DMS153 treated with DMSO at 0.1 percent for 48 hours (cell line): ENCODE results near the gene GGCX.
"Not testable (repeated sequence)": the region's sequence is repeated elsewhere in the genome, so short reads cannot be mapped to it uniquely, and the experiment has no call there.

Source experiments
- DNase-seq: peaks from one replicate; lab custom pipeline; 2025; ENCODE audit not compliant: unreplicated experiment; lab: John Stamatoyannopoulos, UW

The GGCX gene

DNA sequence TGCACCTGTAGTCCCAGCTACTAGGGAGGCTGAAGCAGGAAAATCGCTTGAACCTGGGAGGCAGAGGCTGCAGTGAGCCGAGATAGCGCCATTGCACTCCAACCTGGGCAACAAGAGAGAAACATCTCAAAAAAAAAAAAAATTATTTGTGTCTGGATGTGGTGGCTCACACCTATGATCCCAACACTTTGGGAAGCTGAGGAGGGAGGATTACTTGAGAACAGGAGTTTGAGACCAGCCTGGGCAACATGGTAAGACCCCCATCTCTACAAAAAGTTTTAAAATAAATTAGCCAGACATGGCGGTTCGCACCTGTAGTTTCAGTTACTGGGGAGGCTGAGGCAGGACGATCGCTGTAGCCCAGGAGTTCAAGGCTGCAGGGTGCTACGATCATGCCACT, 14.4 kb upstream of the GGCX start:
- no peak for DNase-seq

DNA sequence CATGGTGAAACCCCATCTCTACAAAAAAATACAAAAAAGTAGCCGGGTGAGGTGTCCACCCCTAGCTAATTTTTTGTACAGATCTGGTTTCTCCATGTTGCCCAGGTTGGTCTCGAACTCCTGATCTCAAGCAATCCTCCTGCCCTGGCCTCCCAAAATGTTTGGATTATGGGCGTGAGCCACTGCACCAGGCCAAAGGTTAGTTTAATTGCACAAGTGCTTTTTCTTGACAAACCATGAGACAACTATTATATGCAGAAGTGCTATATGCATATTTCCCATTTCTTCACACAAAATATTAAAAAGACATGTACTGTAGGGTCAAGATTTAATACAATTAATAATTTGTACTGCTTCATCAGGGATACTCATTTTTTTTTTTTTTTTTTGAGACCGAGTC, 5.0 kb upstream of the GGCX start:
- DNase-seq = no peak

DNA sequence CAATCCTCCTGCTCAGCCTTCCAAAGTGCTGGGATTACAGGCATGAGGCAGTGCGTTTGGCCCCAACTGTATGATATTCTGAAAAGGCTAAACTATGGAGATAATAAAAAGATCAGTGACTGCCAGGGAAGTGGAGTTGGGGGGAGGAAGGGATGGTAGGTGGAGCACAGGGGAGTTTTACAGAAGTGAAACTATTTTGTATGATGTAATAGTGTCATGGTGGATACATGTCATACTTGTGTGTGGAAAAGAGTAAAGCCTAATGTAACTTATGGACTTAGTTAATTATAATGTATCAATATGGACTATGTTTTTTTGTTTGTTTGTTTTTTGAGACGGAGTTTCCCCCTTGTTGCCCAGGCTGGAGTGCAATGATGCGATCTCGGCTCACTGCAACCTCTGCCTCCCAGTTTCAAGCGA, 2.9 kb upstream of the GGCX start:
- DNase-seq = no peak

DNA sequence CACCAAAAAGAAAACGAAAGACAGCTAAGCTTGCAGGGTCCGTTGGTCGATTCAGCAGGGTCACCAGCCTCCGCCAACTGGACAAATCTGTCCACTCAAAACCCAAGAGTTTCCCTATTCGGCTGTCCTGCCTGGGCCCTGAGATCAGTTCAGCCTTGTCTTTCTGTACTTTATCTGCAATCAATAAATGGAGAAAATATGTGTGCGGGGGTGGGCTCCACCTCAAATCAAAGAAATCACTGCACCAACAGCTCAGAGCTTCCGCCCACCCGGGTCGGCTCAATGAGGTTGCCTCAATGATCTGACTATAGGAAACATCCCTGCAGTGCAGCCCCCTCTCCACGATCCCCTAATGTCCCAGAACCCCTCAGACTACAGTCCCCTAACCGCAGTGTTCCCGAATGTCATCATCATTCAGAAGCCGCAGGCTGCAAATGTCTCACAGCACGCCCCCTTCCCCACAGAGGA, 447 bp downstream of the GGCX start:
- no peak for DNase-seq

DNA sequence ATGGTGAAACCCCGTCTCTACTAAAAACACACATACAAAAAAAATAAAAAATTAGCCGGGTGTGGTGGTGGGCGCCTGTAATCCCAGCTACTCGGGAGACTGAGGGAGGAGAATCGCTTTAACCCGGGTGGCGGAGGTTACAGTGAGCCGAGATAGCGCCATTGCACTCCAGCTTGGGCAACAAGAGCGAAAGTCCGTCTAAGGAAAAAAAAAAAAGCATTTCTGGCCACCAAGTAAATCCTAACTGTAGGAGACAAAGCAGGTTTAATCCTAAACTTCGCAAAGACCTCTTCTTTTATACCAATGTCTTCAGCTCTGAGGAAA, 928 bp downstream of the GGCX start:
- not testable (repeated sequence) for DNase-seq

DNA sequence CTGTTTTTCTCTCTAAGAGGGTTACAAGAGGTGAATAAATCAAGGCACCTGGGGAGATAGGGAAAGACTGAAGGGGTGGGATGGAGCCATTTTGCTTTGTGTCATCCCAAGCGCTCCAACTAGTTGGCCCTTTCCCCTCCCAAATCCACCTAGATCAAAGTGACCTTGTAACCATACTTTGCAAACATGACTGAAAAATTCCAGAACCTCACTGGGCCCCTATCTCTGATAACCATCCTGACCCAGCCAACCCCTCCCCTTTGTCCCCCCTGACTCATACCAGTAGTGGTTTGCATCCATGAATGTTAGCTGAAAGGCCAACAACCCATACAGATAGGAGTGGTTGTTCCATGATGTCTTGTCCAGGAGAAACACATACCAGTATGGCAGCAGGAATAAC, 3.1 kb downstream of the GGCX start:
- no peak for DNase-seq

DNA sequence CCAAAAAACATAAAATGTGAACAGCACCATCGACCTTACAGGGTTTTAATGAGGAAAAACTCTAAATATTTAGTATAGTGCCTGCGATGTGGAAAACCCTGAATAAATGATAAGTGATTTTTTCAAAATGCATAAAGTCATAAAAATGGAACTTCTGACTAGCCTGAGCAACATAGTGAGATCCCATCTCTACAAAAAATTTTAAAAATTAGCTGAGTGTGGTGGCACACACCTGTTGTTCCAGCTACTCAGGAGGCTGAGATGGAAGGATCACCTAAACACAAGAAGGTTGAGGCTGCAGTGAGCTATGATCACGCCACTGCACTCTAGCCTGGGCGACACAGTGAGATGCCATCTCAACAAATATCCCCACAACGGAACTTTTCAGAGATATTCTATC, 4.2 kb downstream of the GGCX start:
- DNase-seq = no peak

DNA sequence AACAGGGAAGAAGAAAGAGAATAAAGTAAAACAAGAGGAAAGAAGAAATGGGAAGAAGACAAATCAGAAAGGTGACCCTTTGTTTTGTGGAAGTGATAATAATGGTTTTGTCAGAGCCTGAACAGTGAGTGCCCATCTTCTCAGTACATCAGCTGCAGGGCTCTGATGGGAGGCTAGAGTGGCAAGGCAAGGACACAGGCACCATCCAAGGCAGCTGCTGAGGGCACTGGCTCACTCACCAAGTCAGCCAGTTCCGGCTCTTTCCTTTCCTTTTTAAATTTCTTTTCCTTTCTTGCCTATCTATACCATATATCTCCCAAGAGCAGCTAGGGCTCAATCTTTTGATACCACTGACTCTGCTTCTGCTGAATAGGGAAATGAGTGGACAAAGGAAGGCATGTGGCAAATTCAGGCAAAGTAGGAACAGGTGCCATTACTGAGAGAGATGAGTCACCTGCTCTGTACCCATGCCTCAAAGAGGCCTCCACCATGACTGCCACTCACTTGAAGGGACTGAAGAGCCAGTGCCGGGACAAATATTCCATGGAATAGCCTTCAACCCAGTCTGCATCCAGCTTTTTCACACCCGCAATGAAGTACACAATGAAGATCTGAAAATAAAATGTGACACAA, 6.2 kb downstream of the GGCX start:
- no peak for DNase-seq

DNA sequence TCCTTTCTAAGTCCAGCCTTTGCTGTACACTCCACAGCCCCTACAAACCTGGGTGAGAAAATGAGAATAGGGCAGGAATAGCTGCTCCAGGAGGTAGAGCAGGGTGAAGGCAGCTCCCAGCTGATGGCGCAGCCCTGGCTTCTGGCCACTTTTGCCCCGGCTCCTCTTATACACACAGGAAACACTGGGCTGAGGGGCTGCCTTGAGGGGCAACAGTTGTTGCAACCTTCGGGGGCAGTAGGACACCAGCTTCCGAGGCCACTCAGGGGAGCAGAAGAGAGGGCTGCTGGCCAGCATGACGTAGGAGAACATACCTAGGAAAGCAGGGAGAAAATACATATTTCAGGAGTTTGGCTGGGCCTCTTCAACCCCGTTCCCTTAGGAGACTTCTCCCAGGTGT, 8.1 kb downstream of the GGCX start:
- no peak for DNase-seq

DNA sequence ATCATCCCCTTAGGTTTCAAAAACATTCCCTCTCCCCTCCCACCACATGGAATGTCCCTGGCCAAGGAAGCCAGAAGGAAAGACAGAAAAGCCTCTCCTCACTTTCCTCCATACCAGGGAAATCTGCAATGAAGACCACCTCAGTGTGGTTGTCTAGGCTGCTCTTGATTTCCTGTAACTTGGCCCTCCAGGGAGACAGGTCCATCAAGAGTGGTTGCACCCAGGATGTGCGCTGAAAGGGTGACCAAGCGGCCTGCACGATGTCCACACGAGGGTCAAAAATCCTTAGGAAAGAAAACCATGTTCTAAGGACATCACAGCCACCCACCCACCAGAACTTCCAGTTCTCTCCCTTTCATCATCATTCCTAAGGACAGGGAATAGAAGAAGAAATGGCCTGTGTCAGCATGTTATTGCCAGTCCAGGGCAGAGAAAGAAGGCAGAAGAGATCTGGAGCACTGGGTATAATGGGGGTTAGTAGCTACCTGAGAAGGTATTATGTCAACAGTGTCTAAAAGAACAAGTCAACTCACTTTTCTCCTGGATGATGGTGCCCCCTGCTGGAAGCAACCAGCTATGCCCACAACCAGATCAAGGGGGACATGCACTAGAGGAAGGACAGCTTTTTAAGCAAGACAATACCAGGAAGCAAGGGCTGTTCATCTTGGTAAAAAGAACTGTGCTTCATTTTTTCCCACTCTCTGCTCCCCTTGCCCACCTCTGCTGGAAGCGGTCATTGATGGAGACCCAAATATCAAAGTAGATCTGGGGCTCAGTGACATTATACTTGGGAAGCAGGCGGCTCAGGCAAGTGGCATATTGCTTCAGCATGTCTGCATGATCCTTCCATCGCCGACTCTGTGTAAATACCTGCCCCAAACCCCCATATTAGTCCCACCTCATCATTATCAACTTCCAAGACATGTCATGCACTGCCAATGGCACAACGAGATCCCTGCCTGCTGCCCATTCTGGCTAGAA, 9.3 kb downstream of the GGCX start:
- peak; percentile 69 for DNase-seq

DNA sequence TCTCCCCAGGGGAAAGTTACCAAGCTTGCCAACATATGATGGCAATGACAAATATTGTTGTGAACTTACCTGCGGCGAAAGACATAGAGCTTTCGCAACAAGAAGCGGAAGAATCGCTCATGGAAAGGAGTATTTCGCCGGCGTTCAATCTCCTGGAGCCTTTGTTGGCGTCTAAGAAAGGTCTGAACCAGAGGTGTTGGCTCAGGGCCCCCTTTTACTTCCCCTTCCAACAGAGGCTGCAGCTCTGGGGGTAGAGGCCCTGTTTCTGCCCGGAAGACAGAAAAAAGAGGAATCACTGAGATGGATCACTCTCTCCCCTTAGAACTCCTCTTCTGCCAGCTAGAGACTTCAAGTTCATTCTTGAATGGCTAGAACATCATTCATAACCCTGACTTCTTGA, 10.8 kb downstream of the GGCX start:
- DNase-seq = no peak

DNA sequence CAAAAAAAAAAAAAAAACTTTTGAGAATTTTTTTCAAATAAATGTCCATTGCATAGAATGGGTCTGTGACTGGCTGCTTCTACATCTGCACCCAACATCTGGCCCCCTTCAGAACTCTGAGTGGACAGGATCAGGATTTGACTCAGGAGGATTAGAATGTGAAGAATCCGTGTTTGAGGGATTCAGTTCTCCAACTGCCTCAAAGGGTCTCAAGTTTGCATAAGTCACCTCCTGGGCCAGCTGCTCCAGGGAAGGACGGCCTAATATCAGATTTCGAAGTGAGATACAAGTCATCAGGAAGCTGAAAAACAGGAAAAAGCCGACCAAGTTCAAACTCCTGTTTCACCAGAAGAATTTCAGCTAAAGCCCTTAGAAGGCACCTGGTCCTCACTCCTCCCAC, 11.5 kb downstream of the GGCX start:
- no peak for DNase-seq

DNA sequence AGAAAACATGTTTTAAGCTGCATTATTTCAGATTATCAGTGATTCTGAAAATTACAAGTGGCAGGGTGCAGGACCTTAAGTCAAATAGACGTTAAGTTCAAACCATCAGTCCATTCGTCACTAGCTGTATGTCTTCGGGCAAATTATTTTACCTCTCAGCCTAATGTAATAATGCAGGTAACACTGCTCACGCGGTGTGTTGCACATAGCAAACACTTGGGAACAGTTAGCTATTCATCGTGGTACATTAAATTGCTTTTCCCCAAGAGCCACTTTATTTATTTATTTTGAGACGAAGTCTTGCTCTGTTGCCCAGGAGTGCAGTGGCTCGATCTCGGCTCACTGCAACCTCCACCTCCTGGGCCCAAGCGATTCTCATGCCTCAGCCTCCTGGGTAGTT, 12.2 kb downstream of the GGCX start:
- no peak for DNase-seq

DNA sequence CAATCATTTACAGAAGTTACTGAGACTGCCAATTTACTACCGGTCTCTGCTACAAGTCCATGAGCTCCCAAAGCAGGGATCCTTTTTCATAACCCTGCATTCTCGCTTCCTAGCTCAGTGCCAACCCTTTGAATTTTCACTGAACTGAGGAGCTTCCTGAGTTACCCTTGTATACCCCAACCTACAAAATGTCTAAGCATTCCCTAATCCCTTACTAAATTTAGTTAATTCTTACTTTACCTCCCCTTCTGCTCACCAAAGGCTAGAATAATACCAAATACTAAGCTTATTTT, 12.7 kb downstream of the GGCX start:
- no peak for DNase-seq

DNA sequence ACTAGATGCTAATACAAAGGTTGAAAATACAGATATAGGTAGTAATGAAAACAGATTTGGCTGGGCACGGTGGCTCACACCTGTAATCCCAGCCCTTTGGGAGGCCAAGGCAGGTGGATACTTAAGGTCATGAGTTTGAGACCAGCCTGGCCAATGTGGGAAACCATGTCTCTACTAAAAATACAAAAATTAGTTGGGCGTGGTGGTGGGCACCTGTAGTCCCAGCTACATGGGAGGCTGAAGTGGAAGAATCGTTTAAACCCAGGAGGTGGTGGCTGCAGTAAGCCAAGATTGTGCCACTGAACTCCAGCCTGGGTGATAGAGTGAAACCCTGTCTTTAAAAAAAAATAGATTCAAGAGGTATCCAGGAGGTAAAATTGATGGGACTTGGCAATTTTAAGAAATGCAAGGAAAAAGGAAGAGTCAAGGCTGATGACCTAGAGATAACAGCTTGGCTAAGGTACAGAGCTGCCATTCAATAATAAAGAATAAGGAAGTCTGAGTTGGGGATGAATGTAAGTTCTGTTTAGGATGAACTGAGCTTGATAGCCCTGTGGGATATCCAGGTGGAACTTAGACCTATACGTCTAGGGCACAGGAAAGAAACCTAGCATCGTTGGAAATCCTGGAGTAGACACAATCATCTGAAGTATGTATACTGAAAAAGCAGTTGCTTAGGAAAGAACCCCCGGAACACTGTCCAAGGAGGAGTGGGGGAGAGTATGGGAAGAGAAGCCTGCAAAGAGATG, 13.3 kb downstream of the GGCX start:
- DNase-seq = no peak

DNA sequence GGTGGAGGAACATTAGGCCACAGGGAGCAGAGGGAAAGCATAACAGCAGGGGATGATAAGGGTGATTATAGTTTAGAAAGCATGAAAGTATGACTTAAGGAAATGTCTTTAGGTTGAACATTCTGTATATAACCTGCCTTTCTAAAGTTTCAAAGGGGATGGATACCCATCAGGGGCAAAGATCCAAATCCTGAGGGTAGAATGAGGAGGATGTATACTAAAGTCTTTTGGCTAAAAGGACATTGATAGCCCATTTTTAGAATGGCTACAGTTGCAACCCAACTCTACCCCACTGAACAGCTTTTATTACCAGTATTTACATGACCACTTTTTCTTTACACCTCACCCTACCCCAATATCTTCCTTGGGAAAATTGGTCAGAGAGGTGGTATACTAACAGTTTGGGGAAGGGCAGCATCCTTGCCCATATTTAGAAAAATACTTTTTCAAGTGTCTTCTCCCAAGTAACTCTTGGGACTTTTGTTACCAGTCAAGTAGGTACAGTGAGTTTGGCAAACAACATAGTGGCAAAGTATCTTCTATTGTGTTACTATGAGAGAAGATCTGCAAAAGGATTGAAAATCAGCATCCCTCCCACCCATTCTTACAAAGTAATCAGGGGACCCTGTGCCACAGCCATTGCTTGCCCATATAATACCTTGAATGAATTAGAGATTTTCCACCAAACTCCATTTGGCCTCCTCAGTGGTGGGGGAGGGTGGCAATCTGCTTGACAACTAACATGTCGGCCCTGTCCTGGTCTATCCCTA, 14.0 kb downstream of the GGCX start:
- DNase-seq = no peak

DNA sequence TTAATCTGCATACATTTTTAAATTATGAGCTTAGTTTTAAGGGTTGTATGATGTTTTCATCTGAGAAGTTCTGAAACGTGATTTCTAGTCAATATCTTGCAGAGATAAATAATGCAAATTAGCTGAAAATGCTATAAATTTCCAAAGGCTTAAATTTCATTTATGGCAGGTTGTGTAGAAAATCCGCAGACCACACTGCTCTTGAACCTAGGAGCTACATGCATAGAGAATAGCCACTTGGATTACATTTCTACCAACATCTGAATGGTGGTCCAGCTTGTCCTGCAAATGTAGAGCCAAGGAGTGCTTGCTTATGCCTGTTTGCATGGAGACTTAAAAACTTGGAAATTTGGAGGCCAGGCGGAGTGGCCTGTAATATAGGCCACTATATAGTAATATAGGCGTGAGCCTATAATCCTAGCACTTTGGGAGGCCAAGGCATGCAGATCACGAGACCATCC, 15.5 kb downstream of the GGCX start:
- no peak for DNase-seq

DNA sequence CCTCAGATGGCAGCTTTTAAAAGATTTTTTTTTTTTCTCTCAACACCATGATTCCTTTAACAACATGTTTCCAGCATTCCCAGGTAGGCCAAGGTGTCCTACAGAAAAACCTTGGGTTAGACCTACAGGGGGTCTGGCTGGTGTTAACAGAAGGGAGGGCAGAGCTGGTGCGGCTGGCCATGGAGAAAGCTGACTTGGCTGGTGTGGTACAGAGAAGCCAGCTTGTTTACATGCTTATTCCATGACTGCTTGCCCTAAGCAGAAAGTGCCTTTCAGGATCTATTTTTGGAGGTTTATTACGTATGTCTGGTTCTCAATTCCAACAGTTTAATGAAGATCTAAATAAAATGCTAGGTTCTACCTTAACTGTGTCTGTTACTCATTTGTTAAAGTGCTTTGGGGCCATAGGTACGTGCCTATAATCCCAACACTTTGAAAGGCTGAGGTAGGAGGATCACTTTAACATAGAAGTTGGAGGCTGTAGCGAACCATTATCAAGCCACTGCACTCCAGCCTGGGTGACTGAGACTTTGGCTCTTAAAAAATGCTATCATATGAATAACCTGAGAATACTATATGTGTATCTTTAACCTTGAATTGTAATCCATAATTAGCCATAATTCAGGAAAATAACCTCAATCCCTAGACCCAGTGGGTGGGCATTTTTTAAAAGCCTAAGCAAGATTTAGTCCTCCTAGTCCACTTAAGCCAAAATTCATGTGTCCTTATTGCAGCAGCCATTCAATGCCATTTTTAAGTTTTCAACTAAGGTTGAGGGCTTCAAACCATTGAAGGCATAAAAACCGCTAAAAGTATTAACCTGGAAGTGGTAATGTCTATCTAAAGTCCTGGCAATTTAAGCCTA, 16.1 kb downstream of the GGCX start:
- not testable (repeated sequence) for DNase-seq

DNA sequence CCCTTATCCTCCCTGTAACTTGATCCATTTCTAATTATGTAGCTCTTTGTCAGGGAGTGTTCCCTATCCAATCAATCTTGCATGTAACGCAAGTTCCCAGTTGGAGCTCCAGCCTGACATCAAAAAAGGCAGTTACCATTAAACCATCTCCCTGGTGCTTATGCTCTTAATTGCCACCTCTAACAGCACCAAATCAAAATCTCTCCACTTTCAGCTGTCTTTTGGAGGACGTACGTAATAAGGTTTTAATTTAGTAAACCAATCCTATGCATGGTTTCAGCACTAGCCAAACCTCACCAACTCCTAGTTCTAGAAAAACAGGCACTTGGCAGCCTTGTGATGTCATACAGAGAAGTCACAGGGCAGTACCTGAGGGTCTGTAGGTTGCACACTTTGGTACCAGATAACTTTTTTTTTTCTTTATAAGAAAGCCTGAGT, 17.0 kb downstream of the GGCX start:
- DNase-seq = not testable (repeated sequence)

DNA sequence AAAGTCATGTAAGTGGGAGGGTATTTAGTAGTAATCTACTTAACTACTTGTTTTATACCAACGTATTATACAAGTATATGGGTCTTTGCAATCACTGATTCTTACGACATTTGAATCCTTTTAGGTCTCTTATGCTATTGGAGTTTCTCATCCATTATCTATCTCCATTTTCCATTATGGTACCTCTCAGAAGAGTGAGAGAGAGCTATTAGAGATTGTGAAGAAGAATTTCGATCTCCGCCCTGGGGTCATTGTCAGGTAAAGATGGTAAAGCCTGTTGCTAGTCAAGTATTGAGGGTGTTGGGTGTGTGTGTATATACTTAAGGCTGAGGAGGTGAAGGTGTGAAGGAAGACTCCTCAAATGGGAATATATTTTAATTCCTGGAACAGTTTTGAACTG, 18.5 kb downstream of the GGCX start:
- no peak for DNase-seq
